GM19025 (cell line): ENCODE measurements around the gene NETO2.
"Not testable (repeated sequence)": the region's sequence is repeated elsewhere in the genome, so short reads cannot be mapped to it uniquely, and the experiment has no call there.

ENCODE experiments used
- ATAC-seq: cut with Tn5 transposase; IDR thresholded peaks from one replicate; pipeline ENCODE4 v1.9.1; 2021; ENCODE audit warnings: mild to moderate bottlenecking, low read depth, moderate library complexity; ENCODE audit not compliant: unreplicated experiment

Gene NETO2

DNA sequence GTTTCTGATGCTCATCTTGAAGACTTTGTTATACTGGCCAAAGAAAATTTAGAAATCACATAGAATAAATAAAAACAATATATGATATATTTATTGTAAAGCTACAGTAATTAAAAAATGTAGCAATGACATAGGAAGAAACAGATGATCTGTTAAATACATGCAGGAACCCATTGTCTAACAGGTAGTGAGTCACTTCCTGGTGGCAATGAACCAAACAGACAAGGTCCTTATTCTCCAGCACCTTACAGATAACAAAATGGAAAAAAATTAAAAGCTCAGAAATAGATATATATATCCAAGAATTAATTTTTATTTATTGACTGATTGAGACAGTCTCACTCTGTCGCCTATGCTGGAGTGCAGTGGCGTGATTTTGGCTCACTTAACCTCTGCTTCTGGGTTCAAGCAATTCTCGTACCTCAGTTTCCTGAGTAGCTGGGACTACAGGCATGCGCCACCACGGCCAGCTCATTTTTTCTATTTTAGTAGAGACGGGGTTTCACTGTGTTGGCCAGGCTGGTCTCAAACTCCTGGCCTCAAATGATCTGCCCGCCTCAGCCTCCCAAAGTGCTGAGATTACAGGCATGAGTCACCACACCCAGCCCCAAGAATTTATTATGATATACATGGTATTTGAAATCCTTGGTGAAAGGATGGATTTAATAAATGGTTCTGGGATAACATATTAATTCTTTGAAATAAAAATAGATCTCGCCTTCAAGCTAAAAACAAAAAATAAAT, 7.5 kb downstream of the NETO2 start:
- no peak for ATAC-seq

DNA sequence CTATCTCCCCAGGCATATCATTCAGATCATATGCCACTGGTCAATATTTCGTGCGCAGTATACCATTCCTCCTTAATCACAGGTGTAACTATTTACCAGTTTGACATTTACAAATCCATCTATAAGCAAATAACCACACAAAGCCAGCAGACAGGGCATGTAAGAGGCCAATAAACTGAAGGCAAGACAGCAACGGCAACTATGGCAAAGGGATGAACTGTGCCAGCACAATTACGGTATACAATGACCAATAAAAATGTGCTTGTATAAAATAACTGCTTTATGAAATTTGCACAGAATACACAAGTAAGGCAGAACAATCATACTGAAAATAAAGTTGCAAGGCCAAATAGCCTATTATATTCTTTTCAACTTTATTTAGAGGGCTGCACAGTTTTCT, 9.2 kb downstream of the NETO2 start:
- no peak for ATAC-seq

- no peak for ATAC-seq
Observed at GRCh38 chr16:47132308-47132707, 11.4 kb downstream of the NETO2 start.

- ATAC-seq = no peak
Observed at GRCh38 chr16:47129755-47130435, 13.8 kb downstream of the NETO2 start.

DNA sequence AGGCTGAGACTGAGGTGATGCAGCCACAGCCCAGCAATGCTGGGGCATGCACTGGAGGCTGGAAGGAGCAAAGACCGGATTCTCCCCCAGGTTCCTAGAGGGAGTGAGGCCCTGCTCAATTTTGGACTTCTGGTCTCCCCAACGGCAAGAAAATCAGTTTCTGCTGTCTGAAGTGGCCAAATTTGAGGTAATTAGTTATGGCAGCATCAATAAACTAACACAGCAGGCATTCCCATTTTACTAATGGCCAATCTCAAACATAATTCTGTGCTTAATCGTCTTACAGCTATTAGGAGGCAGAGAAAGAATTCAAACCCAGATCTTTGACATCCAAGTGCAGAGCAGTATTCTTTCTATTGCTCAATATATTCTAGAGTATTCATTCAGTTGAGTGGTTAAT, 16.2 kb downstream of the NETO2 start:
- ATAC-seq = no peak

GRCh38 chr16:47125757-47126156, 18.0 kb downstream of the NETO2 start:
- ATAC-seq = no peak

DNA sequence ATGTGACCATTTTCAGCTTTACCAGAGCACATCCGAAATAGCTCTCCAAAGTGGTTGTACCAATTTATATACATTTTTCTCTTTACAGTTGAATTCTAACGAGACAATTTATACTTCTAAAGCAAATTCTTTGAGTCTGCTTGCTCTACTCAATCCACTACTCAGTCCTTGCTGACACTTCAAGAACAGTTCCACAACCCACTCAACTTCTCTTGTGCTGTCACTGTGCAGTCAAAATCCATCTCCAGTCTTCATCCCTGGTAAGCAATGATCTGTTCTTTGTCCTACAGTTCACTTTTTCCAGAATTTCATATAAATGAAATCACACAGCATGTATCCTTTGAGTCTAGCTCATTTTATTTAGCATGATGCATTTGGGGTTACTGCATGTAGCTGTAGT, 30.6 kb downstream of the NETO2 start:
- no peak for ATAC-seq

- ATAC-seq = no peak
Observed at GRCh38 chr16:47110939-47111338, 32.8 kb downstream of the NETO2 start.

DNA sequence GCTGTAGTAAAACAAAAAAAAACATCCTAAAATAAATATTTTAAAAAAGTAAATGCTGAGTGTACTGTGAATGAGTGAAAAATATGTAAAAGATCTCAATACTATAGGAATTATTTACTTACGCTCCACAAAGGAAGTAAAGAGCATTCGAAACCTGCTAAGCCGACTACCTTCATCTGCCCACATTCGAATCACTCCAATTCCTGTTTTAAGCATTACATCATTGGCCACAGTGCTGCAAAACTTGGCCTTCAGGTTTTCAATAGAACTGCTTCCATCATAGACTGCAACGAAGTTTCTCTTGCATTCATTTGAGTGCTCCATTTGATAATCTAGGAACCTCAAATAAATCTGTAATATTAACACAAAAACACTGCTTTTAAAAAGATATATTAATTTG, 34.4 kb downstream of the NETO2 start:
- ATAC-seq = no peak

GRCh38 chr16:47102921-47103320, 40.8 kb downstream of the NETO2 start:
- not testable (repeated sequence) for ATAC-seq

- not testable (repeated sequence) for ATAC-seq
Observed at GRCh38 chr16:47097154-47097553, 46.6 kb downstream of the NETO2 start.

DNA sequence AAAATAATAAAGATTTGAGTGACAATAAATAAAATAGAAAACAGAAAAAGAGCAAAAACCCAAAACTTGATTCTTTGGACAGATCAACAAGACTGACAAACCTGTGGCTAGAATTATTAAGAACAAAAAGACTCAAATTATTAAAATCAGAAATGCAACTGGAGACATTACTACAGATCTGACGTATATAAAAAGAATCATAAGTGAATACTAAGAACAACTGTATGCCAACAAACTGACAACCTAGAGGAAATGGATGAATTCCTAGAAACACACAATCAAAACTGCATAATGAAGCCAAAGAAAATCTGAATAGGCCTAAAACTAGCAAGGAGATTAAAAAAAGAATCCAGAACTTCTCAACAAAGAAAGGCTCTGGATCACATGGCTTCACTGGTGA, 47.4 kb downstream of the NETO2 start:
- no peak for ATAC-seq

DNA sequence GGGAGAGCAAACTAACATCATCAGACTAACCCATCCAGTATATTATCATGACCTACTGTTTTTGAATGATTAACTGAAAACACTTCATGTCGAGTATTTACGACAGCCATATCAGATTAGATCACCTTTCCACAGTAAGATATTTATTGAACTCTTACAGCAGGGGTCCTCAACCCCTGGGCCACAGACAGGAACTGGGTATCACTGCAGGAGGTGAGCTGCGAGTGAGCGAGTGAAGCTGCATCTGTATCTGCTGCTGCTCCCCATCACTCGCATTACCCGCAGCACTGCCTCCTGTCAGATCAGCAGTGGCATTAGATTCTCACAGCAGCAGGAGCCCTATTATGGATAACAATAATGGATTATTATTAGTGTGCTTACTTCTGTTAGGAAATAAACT, 59.5 kb downstream of the NETO2 start:
- ATAC-seq = no peak

GRCh38 chr16:47082099-47082865, 61.5 kb downstream of the NETO2 start:
- no peak for ATAC-seq

GRCh38 chr16:47081115-47081514, 62.6 kb downstream of the NETO2 start:
- no peak for ATAC-seq

GRCh38 chr16:47079860-47080259, 63.9 kb downstream of the NETO2 start:
- ATAC-seq = no peak

DNA sequence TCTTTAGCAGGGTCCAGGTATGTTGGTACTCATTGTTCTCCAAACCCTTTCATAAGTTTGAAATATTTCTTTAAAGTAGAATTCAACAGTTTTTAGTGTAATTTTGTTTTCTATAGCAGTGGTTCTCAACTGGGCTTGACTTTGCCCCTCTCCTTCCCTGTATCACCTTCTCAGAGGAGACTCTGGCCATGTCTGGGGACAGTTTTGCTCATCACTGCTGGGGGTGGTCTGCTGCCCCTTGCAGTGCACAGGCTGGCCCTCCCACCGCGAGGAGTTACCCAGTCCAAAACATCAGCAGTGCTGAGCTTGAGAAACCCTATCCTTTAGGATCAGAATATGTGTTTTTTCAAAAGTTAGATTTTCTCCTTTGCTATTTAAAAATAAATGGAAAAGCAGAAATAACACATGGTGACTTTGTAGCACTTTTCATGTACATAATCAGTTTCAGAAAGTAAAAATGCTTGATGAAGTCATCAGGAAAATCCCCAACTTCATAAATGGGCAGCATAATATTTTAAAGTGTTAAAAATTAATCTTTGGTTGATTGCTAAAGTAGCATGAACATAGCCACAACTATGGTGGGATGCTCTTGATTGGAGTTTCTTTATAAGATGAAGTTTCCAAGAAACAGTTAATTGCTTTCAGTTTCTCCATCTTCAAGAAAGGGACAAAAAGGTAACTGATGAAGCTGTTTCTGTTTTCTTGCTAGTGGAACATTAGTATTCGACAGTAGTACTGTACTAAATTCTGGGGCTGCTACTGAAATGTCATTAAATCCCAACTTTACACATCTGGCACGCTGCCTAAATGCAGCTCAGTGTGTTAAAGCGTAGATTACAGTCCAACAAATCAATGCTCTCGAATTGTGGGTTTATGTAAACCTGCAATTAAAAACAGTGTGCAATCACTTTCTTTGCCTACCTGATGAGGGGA, 70.3 kb downstream of the NETO2 start:
- peak; percentile 52 for ATAC-seq

- ATAC-seq = no peak
Observed at GRCh38 chr16:47072158-47072557, 71.6 kb downstream of the NETO2 start.

- ATAC-seq = no peak
Observed at GRCh38 chr16:47069841-47070584, 73.7 kb downstream of the NETO2 start.

GRCh38 chr16:47069313-47069712, 74.4 kb downstream of the NETO2 start:
- ATAC-seq = no peak
